GM18517 (cell line): Measurements from ENCODE around the gene HORMAD2.
"Not testable (repeated sequence)": the region's sequence is repeated elsewhere in the genome, so short reads cannot be mapped to it uniquely, and the experiment has no call there.

Experiments used
- ATAC-seq: cut with Tn5 transposase; IDR thresholded peaks from one replicate; pipeline ENCODE4 v1.9.1; 2021; ENCODE audit warnings: mild to moderate bottlenecking, moderate library complexity; ENCODE audit not compliant: unreplicated experiment

Gene HORMAD2

DNA sequence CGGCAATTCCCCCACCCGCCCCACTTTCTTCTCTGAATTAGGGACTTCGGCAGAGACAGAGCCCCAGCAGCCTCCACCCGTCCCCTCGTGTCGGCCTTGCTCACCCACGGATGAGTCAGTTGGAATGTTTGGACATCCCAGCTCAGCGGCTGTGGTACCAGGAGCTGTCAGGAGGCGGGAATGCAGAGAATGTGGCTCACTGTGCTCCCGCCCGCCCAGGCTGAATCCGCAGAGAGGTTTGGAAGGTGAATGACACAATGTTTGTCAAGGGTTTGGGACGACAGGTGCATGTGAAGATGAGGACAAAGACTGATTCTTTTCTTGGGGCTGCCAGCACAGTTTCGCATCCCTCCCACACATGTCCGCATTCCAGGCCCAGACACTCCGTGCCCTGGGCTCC, 126.7 kb downstream of the HORMAD2 start:
- ATAC-seq = no peak

DNA sequence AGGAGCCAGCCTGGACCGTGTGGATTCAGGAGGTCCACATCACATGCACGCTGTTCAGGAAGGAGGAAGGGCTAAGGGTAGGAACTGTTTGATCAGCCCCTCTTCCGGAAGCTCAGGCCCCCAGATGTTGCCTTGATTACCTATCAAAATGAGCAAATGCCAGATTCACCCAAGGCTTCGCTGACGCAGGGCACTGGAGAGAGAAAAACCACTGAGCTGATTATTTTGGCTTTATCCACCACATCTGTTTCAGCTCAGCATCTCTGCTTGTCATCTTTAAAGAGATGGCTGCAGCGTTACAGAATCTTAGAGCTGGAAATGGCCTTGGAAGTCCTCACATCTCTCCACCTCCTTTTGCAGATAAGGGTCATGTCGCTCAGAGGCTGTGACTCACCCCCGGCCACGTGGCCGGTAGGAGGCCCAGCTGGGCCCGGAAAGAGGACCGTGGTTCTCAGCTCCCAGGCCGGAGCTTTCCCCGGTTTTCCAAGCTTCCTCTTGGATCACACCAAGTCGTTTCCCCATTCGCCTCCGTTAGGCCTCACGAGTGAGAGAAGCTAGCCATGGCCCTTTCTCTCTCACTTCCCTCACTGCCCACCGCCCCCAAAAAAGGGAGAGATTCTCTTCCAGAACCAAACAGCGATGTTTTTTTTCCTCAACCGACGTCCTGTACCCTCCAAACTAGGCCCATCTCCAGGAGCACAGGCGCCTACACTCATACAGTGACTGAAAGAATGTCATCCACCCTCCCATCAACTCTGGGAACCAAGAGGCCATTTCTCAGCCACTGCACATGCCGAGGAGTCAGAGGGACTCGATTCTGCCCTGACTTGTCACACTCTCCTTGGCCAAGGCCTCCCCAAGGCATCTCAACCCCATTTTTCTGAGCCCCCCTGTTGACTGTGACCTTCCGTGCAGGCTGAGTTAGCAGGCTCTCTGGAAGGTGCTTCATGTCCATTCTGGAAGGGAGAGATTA, 128.7 kb downstream of the HORMAD2 start:
- ATAC-seq = no peak

DNA sequence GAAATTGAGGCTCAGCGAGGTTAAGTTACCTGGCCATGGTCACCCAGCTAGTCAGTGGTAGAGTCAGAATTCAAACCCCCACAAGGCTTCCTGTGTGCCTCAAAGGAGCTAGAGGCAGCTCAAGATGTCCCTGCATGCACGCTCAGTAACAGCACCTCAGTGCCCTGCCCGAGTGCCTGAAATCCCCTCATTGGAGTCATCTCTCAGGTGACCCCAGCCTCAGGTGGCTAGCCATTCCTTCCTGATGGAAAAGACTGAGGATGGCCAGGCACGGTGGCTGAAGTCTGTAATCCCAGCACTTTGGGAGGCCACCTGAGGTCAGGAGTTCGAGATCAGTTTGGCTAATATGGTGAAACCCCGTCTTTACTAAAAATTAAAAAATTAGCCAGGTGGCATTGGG, 129.4 kb downstream of the HORMAD2 start:
- no peak for ATAC-seq

DNA sequence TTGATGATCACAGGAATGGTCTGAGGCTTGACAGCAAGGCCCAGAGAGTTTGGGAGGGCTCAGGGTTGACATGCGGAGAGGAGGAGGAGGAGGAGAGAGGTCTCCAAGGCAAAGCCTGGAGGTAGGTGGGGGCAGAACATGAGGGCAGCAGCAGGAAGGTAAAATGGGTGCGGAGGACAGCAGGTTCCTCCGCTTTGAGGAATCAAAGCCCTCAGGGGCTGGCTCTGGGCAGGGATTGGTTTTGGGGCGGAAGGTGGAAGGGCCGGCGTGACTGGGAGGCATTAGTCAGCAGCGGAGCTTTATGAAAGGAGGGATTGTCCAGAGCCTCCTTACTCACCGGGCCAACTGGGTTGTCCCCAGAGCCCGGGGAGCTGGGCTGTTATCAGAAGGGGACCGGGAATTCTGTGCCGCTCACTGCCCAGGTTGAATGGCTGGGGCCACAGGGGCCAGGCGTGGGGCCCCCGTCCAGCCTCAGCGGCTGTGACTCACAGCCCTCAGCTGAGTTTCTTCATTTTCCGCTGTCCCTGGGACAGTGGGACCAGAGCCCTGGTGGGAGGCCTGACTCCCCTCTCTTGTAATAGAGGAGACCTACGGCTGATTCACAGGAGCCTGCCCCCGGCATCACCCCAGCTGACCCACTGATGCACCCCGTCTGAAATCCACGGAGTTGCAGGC, 130.1 kb downstream of the HORMAD2 start:
- ATAC-seq = no peak

DNA sequence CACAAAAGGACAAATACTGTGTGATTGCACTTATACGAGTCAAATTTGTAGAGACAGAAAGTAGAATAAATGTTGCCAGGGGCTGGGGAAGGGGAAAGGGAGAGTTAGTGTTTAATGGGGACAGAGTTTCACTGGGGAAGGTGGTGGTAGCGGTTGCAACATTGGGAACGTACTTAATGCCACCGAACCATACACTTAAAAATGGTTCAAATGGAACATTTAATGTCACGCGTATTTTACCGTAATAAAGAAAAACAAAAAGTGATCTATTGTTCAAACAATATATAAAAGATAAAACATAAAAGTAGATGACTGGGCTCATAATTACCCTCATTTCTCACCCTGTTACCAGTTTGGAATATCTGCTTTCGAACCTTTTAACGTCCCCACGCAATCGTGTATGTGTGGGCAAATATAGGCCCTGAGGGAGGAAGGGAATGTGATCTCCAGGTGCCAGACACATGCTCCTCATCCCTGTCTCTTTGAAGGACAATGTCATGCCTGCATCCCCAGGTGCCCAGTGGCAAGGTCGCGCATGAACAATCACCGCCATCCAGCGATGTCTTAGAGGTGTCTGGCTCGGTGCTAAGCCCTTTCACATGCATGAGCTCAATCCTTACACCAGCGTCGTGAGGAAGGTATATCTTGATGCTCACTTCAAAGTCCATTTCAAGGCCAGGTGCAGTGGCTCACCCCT, 131.0 kb downstream of the HORMAD2 start:
- no peak for ATAC-seq

DNA sequence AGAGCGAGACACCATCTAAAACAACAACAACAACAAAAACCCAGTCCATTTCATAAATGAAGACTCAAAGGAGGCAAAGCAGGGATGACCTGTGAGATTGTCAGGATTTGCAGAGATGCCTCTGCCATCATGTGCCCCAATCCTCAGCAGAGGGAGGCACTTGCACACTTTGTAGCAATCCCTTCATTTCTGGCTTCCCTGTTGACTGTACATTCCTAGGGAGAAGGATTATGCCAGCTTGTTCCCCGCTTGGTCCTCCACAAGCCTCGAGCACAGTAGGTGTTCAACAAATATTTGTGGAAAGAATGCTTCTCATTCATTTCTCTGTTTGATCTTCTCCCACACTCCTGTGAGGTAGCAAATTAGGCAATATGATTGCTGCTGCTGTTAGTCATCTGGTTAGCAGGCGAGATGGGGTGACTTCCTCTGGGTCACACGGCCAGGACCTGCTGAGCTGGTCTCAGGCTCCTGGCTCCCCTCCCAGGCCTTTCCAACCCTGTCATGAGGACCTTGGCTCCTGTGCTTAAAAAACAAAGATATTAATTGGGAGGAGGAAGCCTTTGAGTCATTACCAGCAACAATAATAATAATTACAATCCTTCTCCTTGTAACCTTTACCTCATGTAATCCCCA, 132.2 kb downstream of the HORMAD2 start:
- ATAC-seq = no peak

DNA sequence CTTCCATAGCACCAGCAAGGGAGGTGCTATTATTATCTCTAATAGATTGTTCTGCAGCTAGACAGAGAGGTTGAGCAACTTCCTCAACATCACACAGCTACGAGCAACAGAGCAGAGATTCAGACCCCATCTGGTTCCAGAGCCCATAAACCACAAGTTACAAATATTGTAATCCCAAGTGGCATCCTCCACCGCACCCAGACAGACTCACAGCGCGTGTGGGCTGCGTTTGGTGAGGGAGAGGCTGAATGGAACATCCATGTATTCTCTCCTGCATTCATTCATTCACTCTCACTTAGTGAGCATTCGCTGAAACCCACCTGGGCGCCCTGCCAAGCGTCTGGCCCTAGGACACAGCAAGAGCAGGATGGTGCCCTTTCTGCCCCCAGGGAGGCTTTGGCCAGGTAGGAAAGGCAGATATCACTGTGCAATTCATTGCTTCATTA, 132.8 kb downstream of the HORMAD2 start:
- ATAC-seq = no peak

DNA sequence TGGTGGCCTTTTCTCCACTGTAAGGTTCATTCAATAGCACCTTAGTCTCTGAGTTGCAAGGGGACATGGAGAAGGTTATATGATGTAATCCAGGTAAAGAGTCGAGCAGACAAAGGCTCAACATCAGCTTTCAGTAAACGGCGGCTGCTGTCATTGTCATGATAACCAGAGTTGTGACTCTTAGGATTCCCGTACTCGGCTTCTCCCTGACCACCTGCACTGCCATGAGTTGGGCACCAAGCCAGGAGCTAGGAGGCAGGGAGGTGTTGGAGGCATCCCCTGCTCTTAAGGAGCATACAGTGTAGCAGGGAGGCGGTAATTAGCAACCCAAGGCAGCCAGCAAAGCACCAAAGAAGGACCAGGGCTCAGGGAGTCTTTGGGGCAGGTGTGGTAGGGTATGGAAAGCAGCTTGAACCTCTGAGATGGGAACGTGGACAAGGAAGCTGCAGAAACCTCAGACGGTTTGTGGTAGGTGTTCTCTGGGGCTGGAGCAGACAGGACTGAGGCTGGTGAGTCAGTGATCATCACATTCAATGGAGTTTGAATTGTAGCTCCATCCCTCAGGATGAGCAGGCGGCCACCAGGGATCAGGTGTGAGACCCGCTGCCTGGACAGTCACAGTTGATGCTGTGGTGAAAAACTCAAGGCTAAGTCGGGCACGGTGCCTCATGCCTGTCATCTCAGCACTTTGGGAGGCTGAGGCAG, 134.6 kb downstream of the HORMAD2 start:
- ATAC-seq = no peak

DNA sequence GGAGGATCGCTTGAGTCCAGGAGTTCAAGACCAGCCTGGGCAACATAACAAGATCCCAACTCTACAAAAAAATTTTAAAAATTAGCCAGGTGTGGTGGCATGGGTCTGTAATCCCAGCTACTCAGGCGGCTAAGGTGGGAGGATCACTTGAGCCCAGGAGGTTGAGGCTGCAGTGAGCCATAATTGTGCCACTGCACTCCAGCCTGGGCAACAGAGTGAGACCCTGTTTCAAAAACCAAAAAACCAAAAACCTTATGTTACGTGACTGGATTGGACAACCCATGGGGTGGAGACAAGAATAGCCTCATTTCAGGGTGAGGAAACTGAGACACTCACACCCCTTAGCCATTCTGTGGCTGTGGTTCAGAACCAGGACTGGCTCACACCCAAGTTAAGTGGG, 136.0 kb downstream of the HORMAD2 start:
- ATAC-seq = not testable (repeated sequence)

DNA sequence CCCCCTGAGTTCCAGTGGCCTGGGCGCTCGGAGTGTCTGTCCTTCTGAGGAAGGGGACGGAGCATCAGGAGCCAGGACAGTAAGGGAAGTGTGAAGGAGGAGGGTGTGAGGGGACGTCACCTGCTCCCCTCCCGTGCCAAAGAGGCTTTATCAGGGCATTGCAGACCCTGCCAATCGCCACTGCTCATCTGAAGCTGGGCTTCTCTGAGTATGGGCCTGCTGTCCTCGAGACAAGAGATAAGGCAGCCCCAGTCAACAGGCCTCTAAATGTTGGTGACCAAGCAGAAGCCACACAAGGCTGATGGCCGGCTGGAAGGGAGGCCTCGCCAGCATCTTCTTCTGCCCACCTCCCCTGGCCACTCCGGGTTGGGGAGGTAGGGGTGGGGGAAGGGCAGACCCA, 136.4 kb downstream of the HORMAD2 start:
- no peak for ATAC-seq

DNA sequence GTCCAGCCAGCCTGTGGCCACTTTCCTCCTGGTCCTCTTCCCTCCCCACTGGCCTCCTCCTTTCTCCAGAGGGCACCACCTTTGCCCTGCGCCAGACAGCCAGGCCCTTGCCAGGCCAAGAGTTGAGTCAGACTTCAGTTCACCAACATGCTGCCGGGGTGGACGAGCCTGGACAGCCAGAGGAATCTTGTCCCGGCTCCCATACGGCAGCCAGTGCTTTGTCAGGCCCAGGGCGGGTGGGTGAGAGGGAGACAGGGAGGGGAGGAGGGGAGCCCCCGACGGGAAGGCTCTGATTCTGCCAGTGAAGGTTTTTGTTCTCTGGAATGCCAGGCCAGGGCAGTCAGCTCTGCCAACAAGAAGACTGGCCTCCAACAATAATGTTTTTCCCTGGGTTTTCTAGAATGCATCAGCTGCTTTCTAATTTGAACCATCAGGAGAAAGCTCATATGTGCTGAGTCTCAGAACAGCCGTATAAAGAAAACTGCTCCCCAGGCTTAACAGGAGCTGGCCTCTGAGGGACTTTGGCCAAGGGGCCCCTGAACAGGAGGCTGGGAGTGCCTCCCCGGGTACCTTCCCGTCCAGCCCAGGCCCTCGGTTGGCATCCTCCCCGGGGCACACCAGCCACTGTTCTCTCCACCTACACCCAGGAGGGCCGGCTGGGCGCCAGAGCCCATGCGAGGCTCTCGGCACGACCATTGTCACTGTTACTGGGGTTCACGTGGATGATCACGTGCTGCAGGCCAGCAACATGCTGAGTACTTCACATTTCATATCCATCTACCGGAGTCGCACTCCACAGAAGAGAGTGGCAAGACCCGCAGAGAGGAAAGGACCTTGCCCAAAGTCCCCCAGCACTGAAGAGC, 137.7 kb downstream of the HORMAD2 start:
- no peak for ATAC-seq

DNA sequence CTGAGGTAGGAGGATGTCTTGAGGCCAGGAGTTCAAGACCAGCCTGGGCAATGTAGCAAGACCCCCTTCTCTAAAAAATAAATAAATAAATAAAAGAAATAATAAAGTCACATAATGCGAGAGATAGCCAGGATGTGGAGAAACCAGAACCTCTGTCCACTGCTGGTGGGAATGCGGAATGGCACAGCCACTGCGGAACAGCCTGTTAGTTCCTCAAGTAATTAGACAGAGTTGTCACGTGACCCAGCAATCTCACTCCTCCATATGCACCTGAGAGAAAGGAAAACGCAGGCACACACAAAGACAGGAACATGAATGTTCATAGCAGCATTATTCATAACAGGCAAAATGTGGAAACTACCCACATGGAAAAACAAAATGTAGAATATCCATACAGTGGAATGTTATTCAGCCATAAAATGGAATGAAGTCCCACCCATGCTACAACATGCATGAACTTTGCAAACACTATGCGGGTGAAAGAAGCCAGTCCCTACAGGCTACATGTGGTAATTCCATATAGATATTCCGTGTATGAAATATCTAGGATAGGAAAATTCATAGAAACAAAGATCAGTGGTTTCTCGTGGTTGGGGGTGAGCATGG, 138.9 kb downstream of the HORMAD2 start:
- no peak for ATAC-seq

DNA sequence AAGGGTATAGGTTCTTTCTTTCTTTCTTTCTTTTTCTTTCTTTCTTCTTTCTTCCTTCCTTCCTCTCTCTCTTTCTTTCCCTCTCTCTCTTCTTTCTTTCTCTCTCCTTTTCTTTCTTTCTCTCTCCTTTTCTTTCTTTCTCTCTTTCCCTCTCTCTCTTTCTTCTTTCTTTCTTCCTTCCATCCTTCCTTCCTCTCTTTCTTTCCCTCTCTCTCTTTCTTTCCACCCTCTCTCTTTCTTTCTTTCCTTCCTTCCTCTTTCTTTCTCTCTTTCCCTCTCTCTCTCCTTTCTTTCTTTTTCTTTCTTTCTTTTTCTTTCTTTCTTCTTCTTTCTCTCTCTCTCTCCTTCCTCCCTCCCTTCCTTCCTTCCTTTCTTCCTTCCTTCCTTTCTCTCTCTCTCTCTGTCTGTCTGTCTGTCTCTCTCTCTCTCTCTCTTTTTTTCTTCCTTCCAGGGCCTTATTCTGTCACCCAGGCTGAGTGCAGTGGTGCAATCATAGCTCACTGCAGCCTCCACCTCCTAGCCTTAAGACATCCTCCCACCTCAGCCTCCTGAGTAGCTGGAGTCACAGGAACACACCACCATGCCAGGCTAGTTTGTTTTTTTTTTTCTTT, 139.5 kb downstream of the HORMAD2 start:
- no peak for ATAC-seq

DNA sequence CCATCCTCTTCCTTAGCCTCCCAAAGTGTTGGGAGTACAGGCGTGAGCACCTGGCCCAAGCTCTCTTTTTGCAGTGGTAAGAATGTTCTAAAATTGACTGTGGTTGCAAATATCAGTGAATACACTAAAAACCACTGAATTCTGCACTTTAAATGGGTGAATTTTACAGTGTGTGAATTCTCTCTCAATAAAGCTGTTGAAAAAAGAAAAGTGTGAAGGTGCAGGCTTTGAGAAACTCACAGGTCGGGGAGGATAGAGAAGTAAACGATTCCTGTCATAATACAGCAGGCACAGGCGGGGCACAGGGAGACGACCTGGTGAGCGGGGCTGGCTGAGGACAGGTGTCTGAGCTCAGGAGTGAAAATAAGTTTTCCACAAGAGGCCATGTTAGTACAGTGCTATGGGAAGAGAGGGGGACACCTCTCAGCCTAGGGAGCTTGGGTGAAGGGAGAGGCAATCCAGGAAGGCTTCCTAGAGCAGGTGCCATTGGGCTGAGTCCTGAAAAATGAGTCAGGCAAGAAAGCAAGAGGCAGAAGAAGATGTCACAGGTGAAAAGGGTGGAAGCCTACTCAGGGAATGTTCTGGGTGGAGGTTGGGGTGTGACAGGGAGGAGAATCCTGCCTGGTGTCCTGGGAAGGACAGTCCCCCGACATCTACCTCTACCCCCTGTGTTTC, 140.2 kb downstream of the HORMAD2 start:
- no peak for ATAC-seq

DNA sequence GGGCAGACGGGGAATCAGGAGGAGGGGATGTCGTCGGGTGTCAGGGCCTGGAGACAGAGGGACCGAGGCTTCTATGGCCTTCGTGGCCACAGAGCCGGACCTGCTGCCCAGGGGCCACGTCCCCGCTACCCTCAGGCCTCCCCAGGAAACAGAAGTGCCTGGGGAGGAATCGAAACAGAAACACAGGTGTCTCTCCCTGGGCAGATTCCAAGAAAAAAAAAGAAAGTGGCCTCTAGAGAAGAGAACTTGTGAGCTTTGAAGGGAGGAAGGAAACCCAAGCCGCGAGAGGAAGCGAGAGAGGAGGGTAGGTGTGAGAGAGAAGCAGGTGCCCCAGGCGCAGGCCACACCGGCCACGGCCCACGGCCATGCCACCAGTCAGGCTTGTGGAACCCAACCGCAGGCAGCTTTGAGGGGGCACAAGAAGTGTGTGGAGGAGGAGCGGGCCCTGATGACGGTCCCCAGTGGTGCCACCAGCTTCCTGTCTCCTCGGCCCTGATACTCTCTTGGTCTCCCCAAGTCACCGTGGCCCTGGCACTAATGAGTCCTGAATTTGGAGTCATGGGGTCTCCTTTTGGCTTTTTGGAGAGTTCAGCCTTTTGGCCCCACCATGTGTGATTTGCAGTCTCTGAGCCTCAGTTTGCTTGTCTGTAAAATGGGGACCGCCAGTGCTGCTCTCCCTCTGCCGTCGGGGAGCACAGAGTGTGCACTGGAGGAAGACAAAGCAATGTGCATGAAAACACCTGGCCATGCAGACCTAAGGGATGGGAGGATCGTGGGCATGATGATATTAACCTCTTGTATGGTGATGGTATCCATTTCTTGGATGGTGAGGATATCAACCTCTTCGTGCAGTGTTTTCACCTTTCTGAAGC, 141.1 kb downstream of the HORMAD2 start:
- ATAC-seq = no peak

DNA sequence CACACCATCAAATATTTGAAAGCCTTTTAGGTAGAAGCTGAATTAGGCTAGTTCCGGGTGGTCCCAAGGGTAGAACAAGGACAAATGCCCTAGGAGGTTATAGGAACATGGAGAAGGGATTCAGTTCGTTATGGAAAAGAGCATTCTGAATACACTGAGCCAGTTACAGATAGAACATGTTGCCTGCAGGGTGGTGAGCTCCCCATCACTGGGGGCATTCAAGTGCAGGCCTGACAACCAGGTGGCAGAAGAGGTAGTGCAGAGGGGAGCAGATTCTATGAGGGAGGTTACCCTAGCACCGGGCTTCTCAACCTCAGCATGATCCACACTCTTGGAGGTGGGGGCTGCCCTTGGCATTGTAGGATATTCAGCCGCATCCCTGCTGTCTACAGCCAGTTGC, 142.1 kb downstream of the HORMAD2 start:
- ATAC-seq = no peak

DNA sequence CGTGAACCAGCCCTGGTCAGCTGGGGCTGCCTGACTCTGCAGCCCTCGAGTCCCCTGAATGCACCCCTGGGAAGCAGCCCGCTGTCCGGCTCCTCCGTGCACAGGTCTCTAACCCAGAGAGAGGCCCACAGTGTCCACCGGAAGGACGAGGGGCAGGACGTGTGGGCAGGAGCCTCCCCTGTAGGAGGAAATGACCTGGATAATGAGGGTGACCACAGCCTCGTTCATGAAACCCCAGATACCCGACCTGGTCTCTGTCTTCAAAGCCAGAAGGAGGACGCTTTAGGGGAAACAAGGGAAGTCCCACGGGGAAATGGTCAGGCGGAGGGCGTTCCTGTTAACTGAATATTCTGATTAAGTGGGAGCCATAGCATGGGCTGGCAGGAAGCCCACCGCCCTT, 143.0 kb downstream of the HORMAD2 start:
- ATAC-seq = no peak
